Endothelial cell (in vitro differentiated cells): ENCODE results near the gene GLCCI1. TPM values are rescaled to one million over a fixed set of nuclear protein-coding genes. Genes with fewer than 3 reads are reported as not detected.

ENCODE experiments used
- DNase-seq: peaks from one replicate; pipeline ENCODE4 v3.0.0; 2021; ENCODE audit warnings: low spot score
- H3K27ac Mint-ChIP-seq: one replicate; pipeline ENCODE4 v1.8.0; 2021; ENCODE audit warnings: mixed read lengths, inconsistent platforms; ENCODE audit not compliant: unreplicated experiment
- H3K27me3 Mint-ChIP-seq: one replicate; pipeline ENCODE4 v1.8.0; 2021; ENCODE audit warnings: mild to moderate bottlenecking, moderate library complexity, mixed read lengths, inconsistent platforms; ENCODE audit not compliant: unreplicated experiment
- H3K36me3 Mint-ChIP-seq: one replicate; pipeline ENCODE4 v1.8.0; 2021; ENCODE audit warnings: mild to moderate bottlenecking, low read depth, mixed read lengths, inconsistent platforms; ENCODE audit not compliant: unreplicated experiment
- H3K4me1 Mint-ChIP-seq: one replicate; pipeline ENCODE4 v1.8.0; 2021; ENCODE audit warnings: mild to moderate bottlenecking, mixed read lengths, inconsistent platforms; ENCODE audit not compliant: unreplicated experiment
- H3K4me3 Mint-ChIP-seq: one replicate; pipeline ENCODE4 v1.8.0; 2021; ENCODE audit warnings: mild to moderate bottlenecking, mixed read lengths, inconsistent platforms; ENCODE audit not compliant: unreplicated experiment
- H3K9me3 Mint-ChIP-seq: one replicate; pipeline ENCODE4 v1.8.0; 2021; ENCODE audit warnings: mixed read lengths, inconsistent platforms; ENCODE audit not compliant: unreplicated experiment
- CTCF ChIP-seq: fragments of 200-600 bp; sonication (generic); IDR thresholded peaks from one replicate; pipeline ENCODE4 v1.5.0; 2021; ENCODE audit warnings: antibody characterized with exemption; ENCODE audit not compliant: unreplicated experiment
- total RNA-seq: library from RNA; stranded (reverse); fragmentation: NEBNext Ultra II Directional; extraction: Animal tissue kit (Norgen Biotek cat#: 25700); gene quantifications from one replicate; pipeline ENCODE4 v1.2.1, GENCODE V29; 2021; ENCODE audit not compliant: unreplicated experiment

Gene GLCCI1
- total RNA-seq, 1 donor from 2014 or later, result 13.8 TPM

GRCh38 chr7:8051373-8051772 lies 82.8 kb downstream of the GLCCI1 start:
- TF ChIP-seq CTCF, result no peak
- no peaks in the 10 kb centered on the region for H3K36me3 Mint-ChIP-seq
- H3K27me3 Mint-ChIP-seq, result no peaks in the 10 kb centered on the region
- H3K4me3 Mint-ChIP-seq, result no peak overlapping the region
- H3K27ac Mint-ChIP-seq, result no peak overlapping the region
- no peak for DNase-seq
- H3K9me3 Mint-ChIP-seq, result no peaks in the 10 kb centered on the region
- H3K4me1 Mint-ChIP-seq, result peaks cover 9% of the 10 kb centered on the region

- Mint-ChIP-seq H3K27me3 (no peaks in the 10 kb centered on the region), H3K4me3 (no peak overlapping the region), H3K4me1 (peaks cover 9% of the 10 kb centered on the region), H3K27ac (no peak overlapping the region), H3K36me3 (no peaks in the 10 kb centered on the region), H3K9me3 (no peaks in the 10 kb centered on the region)
- no peak for TF ChIP-seq CTCF
- DNase-seq, result no peak
Measured at GRCh38 chr7:8051998-8052397, 83.4 kb downstream of the GLCCI1 start.

GRCh38 chr7:8052824-8053223 lies 84.2 kb downstream of the GLCCI1 start:
- Mint-ChIP-seq H3K27ac (no peak overlapping the region), H3K4me3 (no peak overlapping the region)

GRCh38 chr7:8056439-8056838 lies 87.8 kb downstream of the GLCCI1 start:
- H3K36me3 Mint-ChIP-seq, result no peaks in the 10 kb centered on the region
- no peak for TF ChIP-seq CTCF
- no peaks in the 10 kb centered on the region for H3K9me3 Mint-ChIP-seq
- no peaks in the 10 kb centered on the region for H3K27me3 Mint-ChIP-seq
- no peak overlapping the region for H3K4me3 Mint-ChIP-seq
- H3K27ac Mint-ChIP-seq, result no peak overlapping the region
- DNase-seq, result no peak
- H3K4me1 Mint-ChIP-seq, result peaks cover 5% of the 10 kb centered on the region

More at GRCh38 chr7:8052824-8053223, 84.2 kb downstream of the GLCCI1 start:
- no peak for TF ChIP-seq CTCF
- DNase-seq, result no peak
- Mint-ChIP-seq H3K9me3 (no peaks in the 10 kb centered on the region), H3K36me3 (no peaks in the 10 kb centered on the region), H3K27me3 (no peaks in the 10 kb centered on the region), H3K4me1 (peaks cover 9% of the 10 kb centered on the region)

- DNase-seq, result no peak
- no peak for TF ChIP-seq CTCF
- H3K4me1 Mint-ChIP-seq, result no peaks in the 10 kb centered on the region
- no peak overlapping the region for H3K4me3 Mint-ChIP-seq
- H3K9me3 Mint-ChIP-seq, result no peaks in the 10 kb centered on the region
- no peaks in the 10 kb centered on the region for H3K36me3 Mint-ChIP-seq
- H3K27ac Mint-ChIP-seq, result no peak overlapping the region
- no peaks in the 10 kb centered on the region for H3K27me3 Mint-ChIP-seq
Measured at GRCh38 chr7:8057566-8057965, 89.0 kb downstream of the GLCCI1 start.
